HEK293 (cell line): ENCODE data around the gene FIBP.

ENCODE experiments used
- CTCF ChIA-PET: fragments of 350-600 bp; formaldehyde crosslinking; extraction: SDS; loops from one replicate; lab custom pipeline; 2021; ENCODE audit warnings: antibody characterized with exemption; lab: Yijun Ruan, JAX
- POLR2A ChIA-PET: fragments of 300-600 bp; formaldehyde crosslinking; extraction: SDS; loops from one replicate; lab custom pipeline; 2020; ENCODE audit warnings: antibody characterized with exemption, inconsistent platforms; lab: Yijun Ruan, JAX
- H3K27ac ChIP-seq: fragments of 200-500 bp; sonication (Bioruptor generic); 2 replicates; pipeline ENCODE4 v1.5.1; 2014; ENCODE audit warnings: low read depth, low read length, control low read depth, inconsistent platforms; ENCODE audit errors: extremely low read depth
- H3K36me3 ChIP-seq, 2 experiments: fragments of 200-500 bp in 1 of 2; sonication (Bioruptor generic) in 1 of 2; 1 replicate in 1 of 2; 2 replicates in 1 of 2; pipeline ENCODE4 v1.5.1; 2014 to 2017; ENCODE audit warnings: inconsistent platforms in 2 of 2, low read length in 2 of 2; ENCODE audit not compliant: control insufficient read depth in 2 of 2, insufficient read depth in 1 of 2
- H3K4me1 ChIP-seq: fragments of 200-500 bp; sonication (Bioruptor generic); 2 replicates; pipeline ENCODE4 v1.5.1; 2014; ENCODE audit warnings: mild to moderate bottlenecking, low read length, inconsistent platforms; ENCODE audit not compliant: control insufficient read depth, insufficient read depth
- H3K4me3 ChIP-seq: 2 replicates; pipeline ENCODE4 v1.5.1; 2011; ENCODE audit warnings: low read depth, mild to moderate bottlenecking, control low read depth, low read length, moderate library complexity
- H3K9me3 ChIP-seq: fragments of 200-500 bp; sonication (Bioruptor generic); 2 replicates; pipeline ENCODE4 v1.5.1; 2014; ENCODE audit warnings: low read depth, low read length, inconsistent platforms; ENCODE audit not compliant: control insufficient read depth, insufficient read depth
- AEBP2 ChIP-seq: fragments of 450-650 bp; formaldehyde crosslinking; IDR thresholded peaks from 2 replicates; pipeline ENCODE4 v1.5.1; 2016; ENCODE audit warnings: missing biosample characterization, missing genetic modification characterization, borderline replicate concordance
- ELK4 ChIP-seq: IDR thresholded peaks from 2 replicates; pipeline ENCODE4 v1.6.1; 2011; ENCODE audit warnings: mild to moderate bottlenecking, low read depth, low read length, borderline replicate concordance
- GFI1B ChIP-seq: fragments of 450-650 bp; formaldehyde crosslinking; IDR thresholded peaks from 2 replicates; pipeline ENCODE4 v1.5.1; 2016; ENCODE audit warnings: missing biosample characterization, missing genetic modification characterization
- GLIS2 ChIP-seq: fragments of 450-650 bp; formaldehyde crosslinking; IDR thresholded peaks from 2 replicates; pipeline ENCODE4 v1.5.1; 2016; ENCODE audit warnings: missing biosample characterization, missing genetic modification characterization
- KLF16 ChIP-seq: fragments of 450-650 bp; formaldehyde crosslinking; IDR thresholded peaks from 2 replicates; pipeline ENCODE4 v1.5.1; 2017; ENCODE audit warnings: missing biosample characterization, missing genetic modification characterization
- KLF17 ChIP-seq: fragments of 450-650 bp; formaldehyde crosslinking; IDR thresholded peaks from 2 replicates; pipeline ENCODE4 v1.5.1; 2016; ENCODE audit warnings: missing biosample characterization, missing genetic modification characterization
- KLF8 ChIP-seq: fragments of 450-650 bp; formaldehyde crosslinking; IDR thresholded peaks from 2 replicates; pipeline ENCODE4 v1.5.1; 2016; ENCODE audit warnings: missing biosample characterization, missing genetic modification characterization
- PRDM6 ChIP-seq: fragments of 450-650 bp; formaldehyde crosslinking; IDR thresholded peaks from 2 replicates; pipeline ENCODE4 v1.5.1; 2017; ENCODE audit warnings: missing biosample characterization, missing genetic modification characterization
- SCRT2 ChIP-seq: fragments of 450-650 bp; formaldehyde crosslinking; IDR thresholded peaks from 2 replicates; pipeline ENCODE4 v1.5.1; 2016; ENCODE audit warnings: missing biosample characterization, missing genetic modification characterization
- ZBTB48 ChIP-seq: fragments of 450-650 bp; formaldehyde crosslinking; IDR thresholded peaks from 2 replicates; pipeline ENCODE4 v1.5.1; 2016; ENCODE audit warnings: missing biosample characterization, missing genetic modification characterization
- ZBTB6 ChIP-seq: fragments of 450-650 bp; formaldehyde crosslinking; IDR thresholded peaks from 2 replicates; pipeline ENCODE4 v1.5.1; 2017; ENCODE audit warnings: missing biosample characterization, missing genetic modification characterization
- ZNF10 ChIP-seq: fragments of 450-650 bp; formaldehyde crosslinking; IDR thresholded peaks from 2 replicates; pipeline ENCODE4 v1.5.1; 2017; ENCODE audit warnings: missing biosample characterization, missing genetic modification characterization
- ZNF239 ChIP-seq: fragments of 450-650 bp; formaldehyde crosslinking; IDR thresholded peaks from 2 replicates; pipeline ENCODE4 v1.5.1; 2016; ENCODE audit warnings: missing biosample characterization, missing genetic modification characterization
- ZNF266 ChIP-seq: fragments of 450-650 bp; formaldehyde crosslinking; IDR thresholded peaks from 2 replicates; pipeline ENCODE4 v1.5.1; 2016; ENCODE audit warnings: missing biosample characterization, missing genetic modification characterization, low read depth
- ZNF280D ChIP-seq: fragments of 450-650 bp; formaldehyde crosslinking; IDR thresholded peaks from 2 replicates; pipeline ENCODE4 v1.5.1; 2016; ENCODE audit warnings: missing biosample characterization, missing genetic modification characterization
- ZNF292 ChIP-seq: fragments of 450-650 bp; formaldehyde crosslinking; IDR thresholded peaks from 2 replicates; pipeline ENCODE4 v1.5.1; 2016; ENCODE audit warnings: low read depth, missing biosample characterization, missing genetic modification characterization, borderline replicate concordance
- ZNF416 ChIP-seq: fragments of 450-650 bp; formaldehyde crosslinking; IDR thresholded peaks from 2 replicates; pipeline ENCODE4 v1.5.1; 2016; ENCODE audit warnings: missing biosample characterization, missing genetic modification characterization
- ZNF423 ChIP-seq: fragments of 450-650 bp; formaldehyde crosslinking; IDR thresholded peaks from 2 replicates; pipeline ENCODE4 v1.5.1; 2016; ENCODE audit warnings: missing biosample characterization, missing genetic modification characterization
- ZNF488 ChIP-seq: fragments of 450-650 bp; formaldehyde crosslinking; IDR thresholded peaks from 2 replicates; pipeline ENCODE4 v1.5.1; 2016; ENCODE audit warnings: missing biosample characterization, missing genetic modification characterization
- ZNF530 ChIP-seq: fragments of 450-650 bp; formaldehyde crosslinking; IDR thresholded peaks from 2 replicates; pipeline ENCODE4 v1.5.1; 2016; ENCODE audit warnings: low read depth, missing biosample characterization, missing genetic modification characterization
- ZNF837 ChIP-seq: fragments of 450-650 bp; formaldehyde crosslinking; IDR thresholded peaks from 2 replicates; pipeline ENCODE4 v1.5.1; 2016; ENCODE audit warnings: missing biosample characterization, missing genetic modification characterization
- ZXDB ChIP-seq: fragments of 450-650 bp; formaldehyde crosslinking; IDR thresholded peaks from 2 replicates; pipeline ENCODE4 v1.5.1; 2016; ENCODE audit warnings: missing biosample characterization, missing genetic modification characterization

Gene FIBP

GRCh38 chr11:65912845-65913244, 24.6 kb upstream of the FIBP start (continued):
- TF ChIP-seq ZNF292 (tag by site-specific recombination) (no peak), ZNF266 (tag by site-specific recombination) (no peak), ZNF10 (no peak), ZNF280D (no peak), ZNF837 (no peak), GFI1B (tag by site-specific recombination) (no peak), ZNF488 (tag by site-specific recombination) (no peak), KLF16 (tag by site-specific recombination) (no peak), ZNF239 (no peak), PRDM6 (tag by site-specific recombination) (no peak), KLF8 (tag by site-specific recombination) (no peak)

GRCh38 chr11:65911682-65912568, 23.7 kb upstream of the FIBP start:
- Histone ChIP-seq H3K27ac (no peak overlapping the region), H3K36me3 (no peaks in the 10 kb centered on the region), H3K9me3 (no peaks in the 10 kb centered on the region), H3K4me3 (no peak overlapping the region), H3K4me1 (no peaks in the 10 kb centered on the region; the same call in 1 of the 2 replicates)
- POLR2A ChIA-PET: interaction anchor here (0.7 to 2.2 kb wide), 7 partner anchors 15 to 199 kb away, joined by 3 to 16 read pairs (median 4); partner anchors contain the start of genes CCDC85B, FIBP, KAT5 and MUS81
- CTCF ChIA-PET: interaction anchor here (0.6 to 11.8 kb wide), 9 partner anchors 10 to 343 kb away, joined by 3 to 189 read pairs (median 4); partner anchors contain the start of genes CCDC85B, FIBP and MUS81
- TF ChIP-seq ZNF530 (tag by site-specific recombination): no peak
- peak; percentile 72 for TF ChIP-seq ZBTB48 (tag by site-specific recombination)
- peak; percentile 29; the same call in 1 of the 2 replicates for TF ChIP-seq KLF17 (tag by site-specific recombination)
- no peak for TF ChIP-seq ELK4
- TF ChIP-seq GLIS2 (tag by site-specific recombination): 0 out of 2 replicates have a peak, but pooled peaks have one; percentile 27
- no peak for TF ChIP-seq AEBP2 (tag by site-specific recombination)
- no peak for TF ChIP-seq ZNF423
- TF ChIP-seq ZBTB6 (tag by site-specific recombination): no peak
- no peak for TF ChIP-seq SCRT2 (tag by site-specific recombination)
- TF ChIP-seq GFI1B (tag by site-specific recombination): no peak
- no peak for TF ChIP-seq ZNF416 (tag by site-specific recombination)
- TF ChIP-seq ZXDB (tag by site-specific recombination): 0 out of 2 replicates have a peak, but pooled peaks have one; percentile 42
